Gastroesophageal sphincter (tissue), 3 donors: ENCODE data around the gene ST7.

Source experiments
- CTCF ChIP-seq, 4 experiments: fragments of 200-600 bp in 2 of 4; fragments of 450-650 bp in 2 of 4; sonication (generic) in 1 of 4; IDR thresholded peaks; one replicate each; pipeline ENCODE4 v1.5.1; 2017 to 2019; ENCODE audit warnings: antibody characterized with exemption in 4 of 4, mild to moderate bottlenecking in 2 of 4, moderate library complexity in 2 of 4
- POLR2A ChIP-seq, 2 donors: fragments of 450-650 bp; IDR thresholded peaks; one replicate each; pipeline ENCODE4 v1.6.1; 2017; ENCODE audit warnings: antibody characterized with exemption in 2 of 2, mild to moderate bottlenecking in 2 of 2, moderate library complexity in 1 of 2

- TF ChIP-seq CTCF (IDR thresholded peaks at IDR 0.05) (no peak), POLR2A (IDR thresholded peaks at IDR 0.05) (no peak)
Measured at GRCh38 chr7:117211614-117212013, 258.3 kb downstream of the ST7 start.
